ENCODE data around the gene MTMR11.

DNA sequence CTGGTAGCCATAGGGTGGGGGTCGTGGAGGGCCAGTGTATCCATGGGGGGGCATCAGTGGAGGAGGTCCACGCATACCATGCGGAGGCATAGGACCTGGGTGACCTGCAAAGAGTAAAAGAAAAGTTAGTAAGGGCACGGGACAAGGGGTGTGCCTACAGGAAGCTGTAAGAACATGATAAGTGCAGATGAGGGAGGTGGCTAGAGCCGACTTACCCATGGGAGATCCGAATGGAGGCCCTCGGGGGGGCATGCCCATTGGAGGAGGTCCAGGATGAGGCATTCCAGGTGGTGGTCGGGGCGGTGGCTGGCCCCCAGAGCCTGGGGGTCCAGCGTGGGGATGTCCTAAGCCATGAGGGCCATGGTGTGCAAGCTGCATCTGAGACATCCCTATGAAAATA lies 13.1 kb downstream of the MTMR11 start:
- TF ChIP-seq, protein P1, sequence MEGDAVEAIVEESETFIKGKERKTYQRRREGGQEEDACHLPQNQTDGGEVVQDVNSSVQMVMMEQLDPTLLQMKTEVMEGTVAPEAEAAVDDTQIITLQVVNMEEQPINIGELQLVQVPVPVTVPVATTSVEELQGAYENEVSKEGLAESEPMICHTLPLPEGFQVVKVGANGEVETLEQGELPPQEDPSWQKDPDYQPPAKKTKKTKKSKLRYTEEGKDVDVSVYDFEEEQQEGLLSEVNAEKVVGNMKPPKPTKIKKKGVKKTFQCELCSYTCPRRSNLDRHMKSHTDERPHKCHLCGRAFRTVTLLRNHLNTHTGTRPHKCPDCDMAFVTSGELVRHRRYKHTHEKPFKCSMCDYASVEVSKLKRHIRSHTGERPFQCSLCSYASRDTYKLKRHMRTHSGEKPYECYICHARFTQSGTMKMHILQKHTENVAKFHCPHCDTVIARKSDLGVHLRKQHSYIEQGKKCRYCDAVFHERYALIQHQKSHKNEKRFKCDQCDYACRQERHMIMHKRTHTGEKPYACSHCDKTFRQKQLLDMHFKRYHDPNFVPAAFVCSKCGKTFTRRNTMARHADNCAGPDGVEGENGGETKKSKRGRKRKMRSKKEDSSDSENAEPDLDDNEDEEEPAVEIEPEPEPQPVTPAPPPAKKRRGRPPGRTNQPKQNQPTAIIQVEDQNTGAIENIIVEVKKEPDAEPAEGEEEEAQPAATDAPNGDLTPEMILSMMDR (IDR thresholded peaks at IDR 0.05): no peak
- TF ChIP-seq POLR2A (IDR thresholded peaks at IDR 0.05): no peak
- TF ChIP-seq POLR2AphosphoS5 (IDR thresholded peaks at IDR 0.05): no peak
